ENCODE measurements around the gene GPRIN2. TPM values are rescaled to one million over a fixed set of nuclear protein-coding genes. Genes with fewer than 3 reads are reported as not detected.

The GPRIN2 gene
- total and polyA plus RNA-seq, 4 donors, result 0.36 to 4.0 (median 0.85) TPM

DNA sequence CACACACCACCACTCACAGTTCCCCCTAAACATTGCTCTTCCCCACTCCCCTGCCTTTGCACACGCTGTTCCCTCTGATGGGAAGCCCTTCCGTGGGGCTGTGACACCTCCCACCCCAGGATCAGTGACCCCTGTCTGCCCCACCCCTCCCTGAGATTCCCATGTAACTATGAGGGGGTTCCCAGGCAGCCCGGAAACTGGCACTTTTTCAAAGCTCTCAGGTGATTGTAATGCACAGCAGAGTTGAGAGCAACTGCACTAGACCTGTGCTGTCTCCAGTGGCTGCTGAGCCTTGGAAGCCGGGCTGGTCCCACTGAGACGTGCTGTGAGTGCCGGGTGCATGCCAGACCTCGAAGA is 29.8 kb downstream of the GPRIN2 start:
- intact Hi-C loops (cut with DNase I), result no loop called here
- no peaks in the 10 kb centered on the region for H3K9me3 ChIP-seq (ENCODE audit: control insufficient read depth, low read length)
- ATAC-seq (ENCODE audit: low FRiP score), result no peak
- no peaks in the 10 kb centered on the region for H3K27me3 ChIP-seq (ENCODE audit: control insufficient read depth in 1 of 2, insufficient read depth in 2 of 2, low read length in 1 of 2)
- H3K4me1 ChIP-seq (ENCODE audit: control insufficient read depth in 1 of 2, insufficient read depth in 2 of 2, low read length in 2 of 2), result peaks cover 2 to 6% of the 10 kb centered on the region in 2 donors
- WGBS, 2 donors, result 32 to 48% methylated on average over 7 of the region's 7 CpGs
- no peak overlapping the region for H3K27ac ChIP-seq (ENCODE audit: low read depth in 1 of 2, low read length in 2 of 2)
- DNase-seq, result peak; percentile 44 to 73
- no peak overlapping the region for H3K4me3 ChIP-seq (ENCODE audit: low read length in 2 of 2)
- H3K36me3 ChIP-seq (ENCODE audit: control insufficient read depth in 1 of 2, insufficient read depth in 2 of 2, low read length in 1 of 2), result no peaks in the 10 kb centered on the region

- peak in 1 of 2 donors; percentile 21 for DNase-seq
- Histone ChIP-seq H3K27ac (ENCODE audit: low read depth in 1 of 2, low read length in 2 of 2) (no peak overlapping the region), H3K4me1 (ENCODE audit: control insufficient read depth in 1 of 2, insufficient read depth in 2 of 2, low read length in 2 of 2) (peaks cover 2 to 6% of the 10 kb centered on the region in 2 donors), H3K36me3 (ENCODE audit: control insufficient read depth in 1 of 2, insufficient read depth in 2 of 2, low read length in 1 of 2) (no peaks in the 10 kb centered on the region), H3K9me3 (ENCODE audit: control insufficient read depth, low read length) (no peaks in the 10 kb centered on the region), H3K4me3 (ENCODE audit: low read length in 2 of 2) (no peak overlapping the region), H3K27me3 (ENCODE audit: control insufficient read depth in 1 of 2, insufficient read depth in 2 of 2, low read length in 1 of 2) (no peaks in the 10 kb centered on the region)
- 95% methylated on average over 4 of the region's 4 CpGs for WGBS, 2 donors
- no peak for ATAC-seq (ENCODE audit: low FRiP score)
- intact Hi-C loops (cut with DNase I), result no loop called here
Measured at GRCh38 chr10:46525824-46526681, 30.4 kb downstream of the GPRIN2 start.

- Histone ChIP-seq H3K4me1 (ENCODE audit: control insufficient read depth in 1 of 2, insufficient read depth in 2 of 2, low read length in 2 of 2) (peaks cover 2 to 6% of the 10 kb centered on the region in 2 donors), H3K4me3 (ENCODE audit: low read length in 2 of 2) (no peak overlapping the region), H3K36me3 (ENCODE audit: control insufficient read depth in 1 of 2, insufficient read depth in 2 of 2, low read length in 1 of 2) (no peaks in the 10 kb centered on the region), H3K9me3 (ENCODE audit: control insufficient read depth, low read length) (no peaks in the 10 kb centered on the region), H3K27ac (ENCODE audit: low read depth in 1 of 2, low read length in 2 of 2) (no peak overlapping the region), H3K27me3 (ENCODE audit: control insufficient read depth in 1 of 2, insufficient read depth in 2 of 2, low read length in 1 of 2) (no peaks in the 10 kb centered on the region)
- 89 to 90% methylated on average over 5 of the region's 5 CpGs for WGBS, 2 donors
- DNase-seq, result peak in 1 of 2 donors; percentile 45
- intact Hi-C loops (cut with DNase I), result no loop called here
- ATAC-seq (ENCODE audit: low FRiP score), result no peak
Measured at GRCh38 chr10:46525177-46525823, 31.2 kb downstream of the GPRIN2 start.

- WGBS, 2 donors, result 79 to 82% methylated on average over 14 of the region's 14 CpGs
Measured at GRCh38 chr10:46524472-46525176, 31.8 kb downstream of the GPRIN2 start.

GRCh38 chr10:46523962-46524471 is 32.4 kb downstream of the GPRIN2 start:
- no peak overlapping the region for H3K27ac ChIP-seq (ENCODE audit: low read depth in 1 of 2, low read length in 2 of 2)
- peaks cover 2 to 6% of the 10 kb centered on the region in 2 donors for H3K4me1 ChIP-seq (ENCODE audit: control insufficient read depth in 1 of 2, insufficient read depth in 2 of 2, low read length in 2 of 2)
- WGBS, 2 donors, result 14 to 18% methylated on average over 8 of the region's 8 CpGs
- DNase-seq (peak; percentile 77 to 88), ATAC-seq (ENCODE audit: low FRiP score) (no peak)
- no peak overlapping the region for H3K4me3 ChIP-seq (ENCODE audit: low read length in 2 of 2)
- H3K36me3 ChIP-seq (ENCODE audit: control insufficient read depth in 1 of 2, insufficient read depth in 2 of 2, low read length in 1 of 2), result no peaks in the 10 kb centered on the region
- no peaks in the 10 kb centered on the region for H3K27me3 ChIP-seq (ENCODE audit: control insufficient read depth in 1 of 2, insufficient read depth in 2 of 2, low read length in 1 of 2)
- no peaks in the 10 kb centered on the region for H3K9me3 ChIP-seq (ENCODE audit: control insufficient read depth, low read length)
- intact Hi-C loops (cut with DNase I), result no loop called here

More at GRCh38 chr10:46524472-46525176, 31.8 kb downstream of the GPRIN2 start:
- Histone ChIP-seq H3K27me3 (ENCODE audit: control insufficient read depth in 1 of 2, insufficient read depth in 2 of 2, low read length in 1 of 2) (no peaks in the 10 kb centered on the region), H3K36me3 (ENCODE audit: control insufficient read depth in 1 of 2, insufficient read depth in 2 of 2, low read length in 1 of 2) (no peaks in the 10 kb centered on the region), H3K4me3 (ENCODE audit: low read length in 2 of 2) (no peak overlapping the region), H3K4me1 (ENCODE audit: control insufficient read depth in 1 of 2, insufficient read depth in 2 of 2, low read length in 2 of 2) (peaks cover 2 to 6% of the 10 kb centered on the region in 2 donors), H3K27ac (ENCODE audit: low read depth in 1 of 2, low read length in 2 of 2) (peak overlapping the region in 1 of 2 donors; percentile 19), H3K9me3 (ENCODE audit: control insufficient read depth, low read length) (no peaks in the 10 kb centered on the region)
- intact Hi-C loops (cut with DNase I), result no loop called here
- peak; percentile 4 for ATAC-seq (ENCODE audit: low FRiP score)
- DNase-seq, result peak; percentile 60 to 76

DNA sequence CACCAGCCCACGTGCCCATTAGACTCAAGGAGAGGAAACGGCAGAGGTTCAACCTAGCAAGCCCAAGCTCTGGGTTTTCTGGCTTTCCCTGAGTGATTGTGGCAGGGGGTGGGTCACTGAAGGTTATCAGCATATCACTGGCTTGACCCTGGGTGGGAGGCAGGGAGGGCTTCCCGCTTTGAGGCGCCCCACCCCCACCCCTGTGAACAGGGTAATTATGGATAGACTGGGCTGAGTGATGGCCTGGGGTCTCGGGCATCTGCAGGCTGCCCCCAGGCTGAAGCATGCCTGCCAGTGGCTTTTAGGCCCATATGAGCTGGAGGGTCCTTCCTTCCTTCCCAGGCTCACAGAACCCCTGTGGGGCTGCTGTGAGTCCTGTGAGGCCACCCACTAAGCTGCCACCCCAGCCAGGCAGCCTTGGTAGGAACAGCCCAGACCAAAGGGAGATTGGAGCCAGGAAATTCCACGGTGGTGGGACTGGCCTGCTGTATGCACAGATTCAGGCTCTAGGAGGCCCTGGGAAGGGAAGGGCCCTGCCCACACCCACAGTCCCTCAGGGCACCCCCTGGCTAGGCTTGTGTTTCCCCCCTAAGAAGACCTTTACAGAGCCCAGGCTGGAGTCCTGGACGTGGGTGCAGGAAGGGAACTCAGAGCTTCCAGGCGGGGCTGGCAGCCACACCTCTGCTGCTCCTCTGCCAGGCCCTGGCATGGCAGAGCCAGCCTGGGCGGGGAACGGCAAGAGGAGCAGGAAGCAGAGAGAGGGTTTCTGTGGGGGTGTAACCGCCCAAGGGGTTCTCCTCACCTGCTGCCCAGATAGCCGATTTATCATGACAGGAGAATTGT is 33.1 kb downstream of the GPRIN2 start:
- Histone ChIP-seq H3K4me1 (ENCODE audit: control insufficient read depth in 1 of 2, insufficient read depth in 2 of 2, low read length in 2 of 2) (peaks cover 2 to 6% of the 10 kb centered on the region in 2 donors), H3K4me3 (ENCODE audit: low read length in 2 of 2) (no peak overlapping the region), H3K36me3 (ENCODE audit: control insufficient read depth in 1 of 2, insufficient read depth in 2 of 2, low read length in 1 of 2) (no peaks in the 10 kb centered on the region), H3K27ac (ENCODE audit: low read depth in 1 of 2, low read length in 2 of 2) (no peak overlapping the region), H3K9me3 (ENCODE audit: control insufficient read depth, low read length) (no peaks in the 10 kb centered on the region), H3K27me3 (ENCODE audit: control insufficient read depth in 1 of 2, insufficient read depth in 2 of 2, low read length in 1 of 2) (no peaks in the 10 kb centered on the region)
- DNase-seq (peak; percentile 69 to 80), ATAC-seq (ENCODE audit: low FRiP score) (peak; percentile 40)
- 34 to 37% methylated on average over 12 of the region's 12 CpGs for WGBS, 2 donors
- intact Hi-C loops (cut with DNase I), result no loop called here

DNA sequence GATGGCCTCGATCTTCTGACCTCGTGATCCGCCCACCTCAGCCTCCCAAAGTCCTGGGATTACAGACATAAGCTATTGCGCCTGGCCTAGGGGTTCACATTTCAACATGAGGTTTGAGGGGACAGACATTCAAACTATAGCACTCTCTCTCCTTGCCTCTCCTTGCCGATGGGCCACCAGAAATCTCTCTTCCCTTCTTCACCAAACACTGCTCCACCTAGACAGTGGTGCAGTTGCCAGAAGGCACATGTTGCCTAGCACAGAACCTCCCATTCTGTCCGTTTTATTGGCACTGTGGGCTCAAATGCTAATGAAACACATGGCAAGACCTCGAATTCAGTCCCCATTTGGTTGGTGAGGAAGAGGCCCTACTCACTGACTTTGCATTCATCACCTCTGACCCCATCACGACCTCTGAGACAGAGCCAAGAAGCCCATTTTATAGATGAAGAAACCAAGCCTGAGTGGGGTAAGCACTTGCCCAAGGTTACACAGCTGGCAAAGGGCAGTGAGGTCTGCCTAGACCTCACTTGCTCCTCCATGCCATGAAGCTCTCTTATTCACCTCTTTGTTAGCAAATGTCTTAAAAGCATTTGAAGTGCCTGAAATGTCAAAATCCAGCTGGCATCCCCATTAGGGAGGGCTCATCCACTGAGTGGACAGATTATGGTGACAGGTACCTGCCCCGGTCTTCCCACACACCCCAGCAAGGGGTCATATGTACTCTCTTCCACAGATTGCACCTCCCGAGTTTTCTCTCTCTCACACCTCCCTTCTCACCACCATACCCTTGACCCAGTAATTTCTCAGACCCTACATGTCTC is 34.0 kb downstream of the GPRIN2 start:
- peak; percentile 43 to 57 for DNase-seq
- 95 to 97% methylated on average over 10 of the region's 10 CpGs for WGBS, 2 donors
- no peaks in the 10 kb centered on the region for H3K27me3 ChIP-seq (ENCODE audit: control insufficient read depth in 1 of 2, insufficient read depth in 2 of 2, low read length in 1 of 2)

More for the DNA sequence above, 34.0 kb downstream of the GPRIN2 start:
- H3K4me3 ChIP-seq (ENCODE audit: low read length in 2 of 2), result no peak overlapping the region
- H3K36me3 ChIP-seq (ENCODE audit: control insufficient read depth in 1 of 2, insufficient read depth in 2 of 2, low read length in 1 of 2), result no peaks in the 10 kb centered on the region
- peaks cover 2 to 6% of the 10 kb centered on the region in 2 donors for H3K4me1 ChIP-seq (ENCODE audit: control insufficient read depth in 1 of 2, insufficient read depth in 2 of 2, low read length in 2 of 2)
- intact Hi-C loops (cut with DNase I), result no loop called here
- ATAC-seq (ENCODE audit: low FRiP score), result no peak
- H3K9me3 ChIP-seq (ENCODE audit: control insufficient read depth, low read length), result no peaks in the 10 kb centered on the region
- no peak overlapping the region for H3K27ac ChIP-seq (ENCODE audit: low read depth in 1 of 2, low read length in 2 of 2)

Measured in aorta (tissue), 5 donors.